SK-N-MC (cell line): Measurements from ENCODE around the gene NDUFB10.
A peak's percentile ranks its signal among the peaks of the same experiment; 100 is the strongest.
"Not testable (repeated sequence)": the region's sequence is repeated elsewhere in the genome, so short reads cannot be mapped to it uniquely, and the experiment has no call there.

ENCODE experiments used
- DNase-seq: peaks from one replicate; pipeline ENCODE4 v3.0.0-alpha.2; 2011; ENCODE audit warnings: low read depth, low spot score
- H3K27ac ChIP-seq: fragments of 200-600 bp; sonication (generic); 2 replicates; pipeline ENCODE4 v1.5.1; 2016; ENCODE audit warnings: mixed run types
- H3K36me3 ChIP-seq: fragments of 200-600 bp; sonication (generic); 2 replicates; pipeline ENCODE4 v1.6.1; 2017; ENCODE audit warnings: antibody characterized with exemption, low read length, mixed read lengths; ENCODE audit not compliant: insufficient read depth
- H3K4me3 ChIP-seq: fragments of 200-600 bp; sonication (generic); 2 replicates; pipeline ENCODE4 v1.5.1; 2016
- H3K9ac ChIP-seq: fragments of 200-600 bp; sonication (generic); 2 replicates; pipeline ENCODE4 v1.8.0; 2017; ENCODE audit warnings: mixed run types, mixed read lengths; ENCODE audit not compliant: insufficient read length
- H3K9me3 ChIP-seq: fragments of 200-600 bp; sonication (generic); 2 replicates; pipeline ENCODE4 v1.6.1; 2017; ENCODE audit warnings: low read depth, mild to moderate bottlenecking, antibody characterized with exemption, low read length, moderate library complexity, mixed read lengths
- EZH2 ChIP-seq: fragments of 200-600 bp; sonication (generic); IDR thresholded peaks from one replicate; pipeline ENCODE4 v1.6.1; 2017; ENCODE audit warnings: antibody characterized with exemption
- FOXP2 ChIP-seq: optimal IDR thresholded peaks from 2 replicates; pipeline ENCODE3; 2011; ENCODE audit warnings: mild to moderate bottlenecking, moderate library complexity; ENCODE audit not compliant: insufficient read depth; ENCODE audit errors: extremely low read length, control extremely low read depth
- POLR2AphosphoS5 ChIP-seq: IDR thresholded peaks from 2 replicates; pipeline ENCODE4 v1.6.1; 2012; ENCODE audit warnings: mild to moderate bottlenecking, low read depth, low read length, borderline replicate concordance

The NDUFB10 gene

GRCh38 chr16:1947369-1947670, 12.0 kb upstream of the NDUFB10 start:
- no peak for TF ChIP-seq EZH2
- TF ChIP-seq FOXP2, result no peak
- TF ChIP-seq POLR2AphosphoS5, result no peak
- DNase-seq, result no peak
- Histone ChIP-seq H3K27ac (no peak overlapping the region), H3K36me3 (no peaks in the 10 kb centered on the region), H3K9me3 (no peaks in the 10 kb centered on the region), H3K4me3 (no peak overlapping the region), H3K9ac (no peak overlapping the region)

- TF ChIP-seq EZH2 (no peak), POLR2AphosphoS5 (no peak), FOXP2 (no peak)
Observed at GRCh38 chr16:1949507-1949906, 9.8 kb upstream of the NDUFB10 start.

GRCh38 chr16:1950047-1950446, 9.3 kb upstream of the NDUFB10 start:
- TF ChIP-seq EZH2 (no peak), FOXP2 (no peak), POLR2AphosphoS5 (no peak)

More at GRCh38 chr16:1949507-1949906, 9.8 kb upstream of the NDUFB10 start:
- Histone ChIP-seq H3K4me3 (no peak overlapping the region), H3K36me3 (no peaks in the 10 kb centered on the region), H3K27ac (no peak overlapping the region), H3K9me3 (no peaks in the 10 kb centered on the region), H3K9ac (no peak overlapping the region)
- no peak for DNase-seq

GRCh38 chr16:1950559-1950958, 8.8 kb upstream of the NDUFB10 start:
- no peak overlapping the region for H3K4me3 ChIP-seq
- no peak overlapping the region for H3K9ac ChIP-seq
- H3K27ac ChIP-seq, result no peak overlapping the region
- TF ChIP-seq EZH2, result no peak
- TF ChIP-seq FOXP2, result no peak
- TF ChIP-seq POLR2AphosphoS5, result no peak
- DNase-seq, result no peak
- H3K9me3 ChIP-seq, result no peaks in the 10 kb centered on the region
- no peaks in the 10 kb centered on the region for H3K36me3 ChIP-seq

More at GRCh38 chr16:1950047-1950446, 9.3 kb upstream of the NDUFB10 start:
- Histone ChIP-seq H3K9ac (no peak overlapping the region), H3K27ac (no peak overlapping the region), H3K36me3 (no peaks in the 10 kb centered on the region), H3K4me3 (no peak overlapping the region), H3K9me3 (no peaks in the 10 kb centered on the region)
- DNase-seq, result no peak

- DNase-seq, result no peak
- no peak for TF ChIP-seq POLR2AphosphoS5
- TF ChIP-seq FOXP2, result no peak
- no peak for TF ChIP-seq EZH2
- Histone ChIP-seq H3K9ac (no peak overlapping the region), H3K9me3 (no peaks in the 10 kb centered on the region), H3K4me3 (no peak overlapping the region), H3K27ac (no peak overlapping the region), H3K36me3 (no peaks in the 10 kb centered on the region)
Observed at GRCh38 chr16:1953734-1954133, 5.6 kb upstream of the NDUFB10 start.

- Histone ChIP-seq H3K27ac (0 out of 2 replicates have a peak overlapping the region, but pooled peaks have one; percentile 46), H3K36me3 (peaks cover 11% of the 10 kb centered on the region)
- H3K4me3 ChIP-seq, H3K9ac ChIP-seq, DNase-seq, H3K9me3 ChIP-seq: not testable (repeated sequence)
Observed at GRCh38 chr16:1957434-1958142, 1.8 kb upstream of the NDUFB10 start.

- H3K4me3 ChIP-seq, H3K9me3 ChIP-seq, H3K9ac ChIP-seq, DNase-seq, H3K27ac ChIP-seq: not testable (repeated sequence)
- H3K36me3 ChIP-seq, result peaks cover 16% of the 10 kb centered on the region
Observed at GRCh38 chr16:1958143-1958491, 1.2 kb upstream of the NDUFB10 start.

GRCh38 chr16:1958715-1959268, 546 bp upstream of the NDUFB10 start:
- Histone ChIP-seq H3K9ac (peak overlapping the region; percentile 94), H3K27ac (0 out of 2 replicates have a peak overlapping the region, but pooled peaks have one; percentile 27), H3K36me3 (peaks cover 23% of the 10 kb centered on the region), H3K9me3 (no peaks in the 10 kb centered on the region), H3K4me3 (peak overlapping the region; percentile 98)
- TF ChIP-seq FOXP2 (no peak), EZH2 (no peak), POLR2AphosphoS5 (no peak)
- no peak for DNase-seq

GRCh38 chr16:1960665-1961630, 1.6 kb downstream of the NDUFB10 start:
- H3K9me3 ChIP-seq, result no peaks in the 10 kb centered on the region
- peaks cover 27% of the 10 kb centered on the region for H3K36me3 ChIP-seq
- H3K4me3 ChIP-seq, result peak overlapping the region; percentile 98
- peak overlapping the region; percentile 94 for H3K9ac ChIP-seq
- TF ChIP-seq POLR2AphosphoS5 (peak; percentile 68), FOXP2 (no peak), EZH2 (no peak)
- DNase-seq, result no peak
- peak overlapping the region; percentile 68 for H3K27ac ChIP-seq
